A673 (cell line): ENCODE results near the gene TTLL7. TPM values are rescaled to one million over a fixed set of nuclear protein-coding genes. Genes with fewer than 3 reads are reported as not detected.

Experiments
- BruUV-seq: library from RNA; stranded (reverse); fragments of 400-500 nt; replicated peaks from 2 replicates; lab custom pipeline; 2021; lab: Mats Ljungman, UMichigan
- CTCF ChIA-PET: fragments of 300-600 bp; sonication (Branson Sonifier 250); formaldehyde crosslinking; loops from one replicate; lab custom pipeline; 2022; ENCODE audit warnings: antibody characterized with exemption; lab: Charles Lee
- POLR2A ChIA-PET: fragments of 300-600 bp; sonication (Branson Sonifier 250); formaldehyde crosslinking; loops from one replicate; lab custom pipeline; 2022; ENCODE audit warnings: antibody characterized with exemption; ENCODE audit not compliant: low non-redundant PET; lab: Charles Lee
- DNase-seq: peaks from one replicate; pipeline ENCODE4 v3.0.0-alpha.2; 2015; ENCODE audit warnings: low spot score
- H3K27ac ChIP-seq: fragments of 200-600 bp; sonication (generic); 2 replicates; pipeline ENCODE4 v1.5.1; 2016; ENCODE audit warnings: mixed run types, low read depth, mild to moderate bottlenecking, mixed read lengths, antibody characterized with exemption, low read length; ENCODE audit not compliant: poor library complexity, severe bottlenecking
- H3K27me3 ChIP-seq: fragments of 200-600 bp; sonication (generic); replicated peaks from 2 replicates; pipeline ENCODE4 v1.6.1; 2017; ENCODE audit warnings: mixed run types, low read depth, mild to moderate bottlenecking, mixed read lengths, antibody characterized with exemption, low read length; ENCODE audit not compliant: insufficient read depth, poor library complexity
- H3K36me3 ChIP-seq: fragments of 200-600 bp; sonication (generic); 2 replicates; pipeline ENCODE4 v1.6.1; 2016; ENCODE audit warnings: mixed run types, mild to moderate bottlenecking, mixed read lengths, antibody characterized with exemption, low read length; ENCODE audit not compliant: insufficient read depth, poor library complexity, severe bottlenecking
- H3K4me1 ChIP-seq: fragments of 200-600 bp; sonication (generic); 2 replicates; pipeline ENCODE4 v1.6.1; 2017; ENCODE audit warnings: mixed run types, mild to moderate bottlenecking, mixed read lengths, antibody characterized with exemption, low read length; ENCODE audit not compliant: insufficient read depth, poor library complexity, severe bottlenecking
- H3K4me3 ChIP-seq: fragments of 200-600 bp; sonication (generic); 2 replicates; pipeline ENCODE4 v1.5.1; 2016; ENCODE audit warnings: low read depth, mixed run types, mild to moderate bottlenecking, mixed read lengths, low read length; ENCODE audit not compliant: poor library complexity, severe bottlenecking
- H3K9me3 ChIP-seq: fragments of 200-600 bp; sonication (generic); 2 replicates; pipeline ENCODE4 v1.6.1; 2016; ENCODE audit warnings: mixed run types, low read depth, mild to moderate bottlenecking, mixed read lengths, antibody characterized with exemption, low read length; ENCODE audit not compliant: poor library complexity, severe bottlenecking
- CTCF ChIP-seq: fragments of 300-800, 200-600 bp; sonication (generic); conservative IDR thresholded peaks from 2 replicates; pipeline ENCODE4 v1.5.1; 2017; ENCODE audit warnings: low read depth, mild to moderate bottlenecking, antibody characterized with exemption, low read length, moderate library complexity, mixed read lengths
- EZH2 ChIP-seq: fragments of 200-600 bp; sonication (generic); IDR thresholded peaks from 2 replicates; pipeline ENCODE4 v1.6.1; 2017; ENCODE audit warnings: borderline replicate concordance, low read depth, mild to moderate bottlenecking, mixed read lengths, antibody characterized with exemption, low read length; ENCODE audit not compliant: poor library complexity, severe bottlenecking
- intact Hi-C: fragments of 100-400 bp; cut with micrococcal nuclease; formaldehyde crosslinking; loops from one replicate; pipeline ENCODE4 v1.10.0; 2022; ENCODE audit not compliant: unreplicated experiment
- total RNA-seq: library from RNA; stranded (reverse); gene quantifications from 2 replicates; pipeline ENCODE4 v1.2.3, GENCODE V29; 2021

Gene TTLL7
- total RNA-seq, 1 experiment from 2014 or later, result 34.2 TPM

GRCh38 chr1:83905315-83905907 lies 93.5 kb downstream of the TTLL7 start:
- Histone ChIP-seq H3K4me3 (no peak overlapping the region), H3K36me3 (no peaks in the 10 kb centered on the region), H3K27ac (no peak overlapping the region), H3K4me1 (no peaks in the 10 kb centered on the region), H3K27me3 (no peaks in the 10 kb centered on the region), H3K9me3 (no peaks in the 10 kb centered on the region)
- peak; percentile 67 for TF ChIP-seq CTCF
- TF ChIP-seq EZH2, result no peak
- DNase-seq, result peak; percentile 50
- ChIA-PET POLR2A (no interaction called here), CTCF (no interaction called here)
- intact Hi-C loops, result loop anchor here (5.0 to 10.0 kb wide), 4 partner anchors 217 to 849 kb away; no protein-coding TSS in a partner anchor
- no TSS peak for BruUV-seq

- no peak overlapping the region for H3K27ac ChIP-seq
- ChIA-PET CTCF (no interaction called here), POLR2A (no interaction called here)
- H3K27me3 ChIP-seq, result no peaks in the 10 kb centered on the region
- H3K9me3 ChIP-seq, result no peaks in the 10 kb centered on the region
- H3K4me3 ChIP-seq, result no peak overlapping the region
- no peaks in the 10 kb centered on the region for H3K4me1 ChIP-seq
- intact Hi-C loops, result loop anchor here (10.0 kb wide), 2 partner anchors 723 to 853 kb away; no protein-coding TSS in a partner anchor
- no TSS peak for BruUV-seq
- DNase-seq, result peak; percentile 22
- no peaks in the 10 kb centered on the region for H3K36me3 ChIP-seq
- TF ChIP-seq EZH2 (no peak), CTCF (no peak)
Measured at GRCh38 chr1:83901547-83902155, 97.3 kb downstream of the TTLL7 start.

GRCh38 chr1:83900524-83900923 lies 98.4 kb downstream of the TTLL7 start:
- no peaks in the 10 kb centered on the region for H3K9me3 ChIP-seq
- ChIA-PET POLR2A (no interaction called here), CTCF (no interaction called here)
- no peak for DNase-seq
- TF ChIP-seq CTCF, result no peak
- TF ChIP-seq EZH2, result no peak
- no peaks in the 10 kb centered on the region for H3K36me3 ChIP-seq
- BruUV-seq, result no TSS peak
- intact Hi-C loops, result loop anchor here (10.0 kb wide), 2 partner anchors 724 to 854 kb away; no protein-coding TSS in a partner anchor
- H3K4me3 ChIP-seq, result no peak overlapping the region
- H3K4me1 ChIP-seq, result no peaks in the 10 kb centered on the region
- H3K27ac ChIP-seq, result no peak overlapping the region
- no peaks in the 10 kb centered on the region for H3K27me3 ChIP-seq
